Endothelial cell (in vitro differentiated cells): Measurements from ENCODE around the gene NT5DC3. TPM values are rescaled to one million over a fixed set of nuclear protein-coding genes. Genes with fewer than 3 reads are reported as not detected.

Experiments used
- DNase-seq: peaks from one replicate; pipeline ENCODE4 v3.0.0; 2021; ENCODE audit warnings: low spot score
- H3K27ac Mint-ChIP-seq: one replicate; pipeline ENCODE4 v1.8.0; 2021; ENCODE audit warnings: mixed read lengths, inconsistent platforms; ENCODE audit not compliant: unreplicated experiment
- H3K27me3 Mint-ChIP-seq: one replicate; pipeline ENCODE4 v1.8.0; 2021; ENCODE audit warnings: mild to moderate bottlenecking, moderate library complexity, mixed read lengths, inconsistent platforms; ENCODE audit not compliant: unreplicated experiment
- H3K36me3 Mint-ChIP-seq: one replicate; pipeline ENCODE4 v1.8.0; 2021; ENCODE audit warnings: mild to moderate bottlenecking, low read depth, mixed read lengths, inconsistent platforms; ENCODE audit not compliant: unreplicated experiment
- H3K4me1 Mint-ChIP-seq: one replicate; pipeline ENCODE4 v1.8.0; 2021; ENCODE audit warnings: mild to moderate bottlenecking, mixed read lengths, inconsistent platforms; ENCODE audit not compliant: unreplicated experiment
- H3K4me3 Mint-ChIP-seq: one replicate; pipeline ENCODE4 v1.8.0; 2021; ENCODE audit warnings: mild to moderate bottlenecking, mixed read lengths, inconsistent platforms; ENCODE audit not compliant: unreplicated experiment
- H3K9me3 Mint-ChIP-seq: one replicate; pipeline ENCODE4 v1.8.0; 2021; ENCODE audit warnings: mixed read lengths, inconsistent platforms; ENCODE audit not compliant: unreplicated experiment
- total RNA-seq: library from RNA; stranded (reverse); fragmentation: NEBNext Ultra II Directional; extraction: Animal tissue kit (Norgen Biotek cat#: 25700); gene quantifications from one replicate; pipeline ENCODE4 v1.2.1, GENCODE V29; 2021; ENCODE audit not compliant: unreplicated experiment
- TF ChIP-seq, protein P1 (sequence below): fragments of 200-600 bp; sonication (generic); IDR thresholded peaks from one replicate; pipeline ENCODE4 v1.5.0; 2021; ENCODE audit warnings: antibody characterized with exemption; ENCODE audit not compliant: unreplicated experiment

Gene NT5DC3
- total RNA-seq, 1 donor from 2014 or later = 1.3 TPM

DNA sequence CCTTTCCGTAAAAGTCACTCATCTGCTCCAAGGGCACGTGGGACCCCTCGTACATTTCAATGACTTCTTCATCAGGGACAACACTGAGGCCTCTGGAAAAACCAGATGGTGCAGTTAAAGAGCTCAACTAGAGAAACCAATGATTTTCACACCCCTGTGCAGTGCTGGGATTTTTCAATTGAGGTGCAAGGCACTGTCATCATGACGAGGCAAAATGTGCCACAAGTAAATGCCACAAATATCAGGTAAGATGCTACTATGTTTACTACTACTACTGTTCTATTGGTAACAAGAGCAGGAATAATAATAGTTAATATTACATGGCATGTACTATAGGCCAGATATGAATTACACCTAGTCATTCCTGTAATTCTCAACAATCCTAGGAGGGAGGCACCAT, 42.4 kb downstream of the NT5DC3 start:
- DNase-seq = no peak
- Mint-ChIP-seq H3K4me1 (peaks cover 6% of the 10 kb centered on the region), H3K9me3 (no peaks in the 10 kb centered on the region), H3K36me3 (no peaks in the 10 kb centered on the region), H3K27ac (no peak overlapping the region), H3K4me3 (no peak overlapping the region), H3K27me3 (peaks cover 2% of the 10 kb centered on the region)
- TF ChIP-seq, protein P1, sequence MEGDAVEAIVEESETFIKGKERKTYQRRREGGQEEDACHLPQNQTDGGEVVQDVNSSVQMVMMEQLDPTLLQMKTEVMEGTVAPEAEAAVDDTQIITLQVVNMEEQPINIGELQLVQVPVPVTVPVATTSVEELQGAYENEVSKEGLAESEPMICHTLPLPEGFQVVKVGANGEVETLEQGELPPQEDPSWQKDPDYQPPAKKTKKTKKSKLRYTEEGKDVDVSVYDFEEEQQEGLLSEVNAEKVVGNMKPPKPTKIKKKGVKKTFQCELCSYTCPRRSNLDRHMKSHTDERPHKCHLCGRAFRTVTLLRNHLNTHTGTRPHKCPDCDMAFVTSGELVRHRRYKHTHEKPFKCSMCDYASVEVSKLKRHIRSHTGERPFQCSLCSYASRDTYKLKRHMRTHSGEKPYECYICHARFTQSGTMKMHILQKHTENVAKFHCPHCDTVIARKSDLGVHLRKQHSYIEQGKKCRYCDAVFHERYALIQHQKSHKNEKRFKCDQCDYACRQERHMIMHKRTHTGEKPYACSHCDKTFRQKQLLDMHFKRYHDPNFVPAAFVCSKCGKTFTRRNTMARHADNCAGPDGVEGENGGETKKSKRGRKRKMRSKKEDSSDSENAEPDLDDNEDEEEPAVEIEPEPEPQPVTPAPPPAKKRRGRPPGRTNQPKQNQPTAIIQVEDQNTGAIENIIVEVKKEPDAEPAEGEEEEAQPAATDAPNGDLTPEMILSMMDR = no peak

DNA sequence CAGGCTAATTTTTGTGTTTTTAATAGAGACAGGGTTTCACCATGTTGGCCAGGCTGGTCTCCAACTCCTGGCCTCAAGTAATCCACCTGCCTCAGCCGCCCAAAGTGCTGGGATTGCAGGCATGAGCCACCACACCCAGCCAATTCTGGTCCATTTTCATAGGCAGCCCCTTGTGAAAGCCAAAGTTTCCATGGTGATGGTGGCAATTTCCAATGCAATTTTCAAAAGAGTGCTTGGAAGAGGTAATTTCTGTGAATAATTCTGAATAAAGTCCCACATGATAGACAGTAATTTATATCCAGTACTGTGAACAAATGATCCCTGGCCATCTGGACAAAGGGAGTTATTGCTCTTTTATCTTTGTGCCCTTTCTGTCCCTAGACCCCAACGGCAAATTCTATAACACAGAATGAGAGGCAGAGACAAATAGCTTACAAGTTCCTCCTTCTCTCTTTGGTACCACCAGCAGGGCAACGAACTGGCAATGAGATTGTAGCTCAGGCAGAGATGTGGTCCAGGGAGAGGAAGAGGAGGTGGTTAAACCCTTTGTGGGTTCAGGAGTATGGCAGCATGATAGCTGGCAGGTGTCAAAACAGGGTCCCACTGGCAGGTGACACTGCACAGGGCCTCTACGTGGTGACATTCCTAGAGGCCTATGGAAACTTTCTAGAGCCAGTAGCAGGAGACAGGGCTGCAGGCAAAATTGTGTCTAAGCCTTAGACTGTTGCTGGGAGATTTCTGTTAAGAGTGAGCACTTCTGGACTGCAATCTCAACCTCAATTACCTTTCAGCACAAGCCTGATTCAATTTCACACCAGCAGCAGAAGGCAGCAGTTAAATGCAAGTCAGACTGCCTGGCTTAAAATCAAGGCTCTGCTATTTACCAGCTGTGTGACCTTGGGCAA, 46.5 kb downstream of the NT5DC3 start:
- DNase-seq = no peak
- no peak overlapping the region for H3K4me3 Mint-ChIP-seq
- H3K4me1 Mint-ChIP-seq = no peaks in the 10 kb centered on the region
- H3K9me3 Mint-ChIP-seq = no peaks in the 10 kb centered on the region
- peaks cover 3% of the 10 kb centered on the region for H3K36me3 Mint-ChIP-seq
- TF ChIP-seq, protein P1 = no peak
- peaks cover 2% of the 10 kb centered on the region for H3K27me3 Mint-ChIP-seq
- H3K27ac Mint-ChIP-seq = no peak overlapping the region

DNA sequence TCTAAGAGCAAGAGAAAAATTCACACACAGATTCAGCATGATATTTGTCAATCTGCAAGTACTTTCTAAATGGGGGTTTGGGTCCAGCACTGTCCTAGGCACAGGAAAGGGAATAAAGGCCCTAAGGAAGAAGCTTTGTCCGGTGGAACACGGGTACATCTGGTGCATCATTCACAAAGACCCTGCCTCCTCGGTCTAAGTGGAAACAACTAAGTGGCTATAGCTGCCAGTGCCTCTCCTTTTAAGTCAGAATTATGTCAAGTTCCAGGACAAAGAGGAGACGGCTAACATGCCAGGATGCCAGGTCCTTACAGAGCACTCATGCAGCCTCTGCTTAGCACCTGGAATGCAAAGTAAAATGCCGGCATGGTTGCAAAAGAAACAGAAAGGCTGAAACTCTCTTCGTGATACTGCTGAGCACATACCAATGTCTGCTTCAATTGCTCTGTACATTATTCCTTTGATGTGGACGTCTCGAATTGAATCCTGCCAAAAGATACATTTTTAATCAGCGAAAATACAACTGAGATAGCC, 47.5 kb downstream of the NT5DC3 start:
- Mint-ChIP-seq H3K4me3 (no peak overlapping the region), H3K4me1 (no peaks in the 10 kb centered on the region), H3K9me3 (no peaks in the 10 kb centered on the region), H3K36me3 (peaks cover 3% of the 10 kb centered on the region), H3K27me3 (peaks cover 2% of the 10 kb centered on the region), H3K27ac (no peak overlapping the region)
- no peak for DNase-seq
- TF ChIP-seq, protein P1 = no peak

DNA sequence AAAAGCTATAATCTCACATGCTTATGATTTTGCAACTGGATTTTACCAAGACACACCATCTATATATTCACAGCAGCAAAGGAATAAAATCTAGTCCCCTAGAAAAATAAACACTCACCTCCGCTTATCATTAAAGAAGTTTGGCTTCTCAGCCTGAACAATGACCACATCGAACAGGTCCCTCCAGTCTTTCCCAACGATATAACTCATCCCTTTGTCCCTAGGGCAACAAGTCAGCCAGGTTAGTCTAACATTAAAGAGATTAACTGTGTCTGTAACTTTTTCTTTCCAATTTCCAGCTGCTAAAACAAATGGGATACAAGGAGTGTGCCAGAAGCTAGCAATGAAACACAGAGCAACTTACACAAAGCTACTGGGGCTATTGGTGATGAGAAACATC, 48.0 kb downstream of the NT5DC3 start:
- Mint-ChIP-seq H3K36me3 (peaks cover 3% of the 10 kb centered on the region), H3K9me3 (no peaks in the 10 kb centered on the region), H3K4me1 (no peaks in the 10 kb centered on the region), H3K4me3 (no peak overlapping the region), H3K27ac (no peak overlapping the region), H3K27me3 (peaks cover 2% of the 10 kb centered on the region)
- TF ChIP-seq, protein P1 = no peak
- no peak for DNase-seq

DNA sequence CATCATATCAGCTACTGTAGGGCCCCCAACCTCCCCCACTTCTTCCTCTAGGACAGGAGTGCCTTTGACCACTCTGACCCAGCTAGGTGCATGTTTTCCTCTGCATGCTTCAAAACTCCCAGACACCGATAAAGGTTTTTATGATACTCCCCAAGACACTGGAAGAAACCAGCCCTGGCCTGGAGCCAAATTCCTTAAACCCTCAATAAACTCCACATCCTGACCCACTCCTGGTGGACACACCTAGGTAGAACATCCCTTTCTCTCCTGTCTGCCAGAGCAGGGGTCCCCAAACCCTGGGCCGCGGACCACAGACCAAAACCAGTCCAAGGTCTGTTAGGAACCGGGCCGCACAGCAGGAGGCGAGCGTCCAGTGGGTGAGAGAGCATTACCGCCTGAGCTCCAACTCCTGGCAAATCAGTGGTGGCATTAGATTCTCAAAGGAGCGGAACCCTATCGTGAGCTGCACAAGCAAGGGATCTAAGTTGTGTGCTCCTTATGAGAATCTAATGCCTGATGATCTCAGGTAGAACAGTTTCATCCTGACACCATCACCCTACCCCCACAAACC, 49.6 kb downstream of the NT5DC3 start:
- no peak overlapping the region for H3K27ac Mint-ChIP-seq
- no peaks in the 10 kb centered on the region for H3K9me3 Mint-ChIP-seq
- TF ChIP-seq, protein P1 = no peak
- no peak for DNase-seq
- no peaks in the 10 kb centered on the region for H3K27me3 Mint-ChIP-seq
- H3K4me3 Mint-ChIP-seq = no peak overlapping the region
- H3K36me3 Mint-ChIP-seq = peaks cover 3% of the 10 kb centered on the region
- no peaks in the 10 kb centered on the region for H3K4me1 Mint-ChIP-seq
